Measurements from ENCODE around the gene BRSK2.

- no peak for TF ChIP-seq FOXA1 (IDR thresholded peaks at IDR 0.05)
- TF ChIP-seq FOXK2 (IDR thresholded peaks at IDR 0.05): no peak
- no peak for TF ChIP-seq ARNT (IDR thresholded peaks at IDR 0.05)
- no peak for TF ChIP-seq ZNF384 (IDR thresholded peaks at IDR 0.05)
- TF ChIP-seq, protein P1, sequence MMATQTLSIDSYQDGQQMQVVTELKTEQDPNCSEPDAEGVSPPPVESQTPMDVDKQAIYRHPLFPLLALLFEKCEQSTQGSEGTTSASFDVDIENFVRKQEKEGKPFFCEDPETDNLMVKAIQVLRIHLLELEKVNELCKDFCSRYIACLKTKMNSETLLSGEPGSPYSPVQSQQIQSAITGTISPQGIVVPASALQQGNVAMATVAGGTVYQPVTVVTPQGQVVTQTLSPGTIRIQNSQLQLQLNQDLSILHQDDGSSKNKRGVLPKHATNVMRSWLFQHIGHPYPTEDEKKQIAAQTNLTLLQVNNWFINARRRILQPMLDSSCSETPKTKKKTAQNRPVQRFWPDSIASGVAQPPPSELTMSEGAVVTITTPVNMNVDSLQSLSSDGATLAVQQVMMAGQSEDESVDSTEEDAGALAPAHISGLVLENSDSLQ (IDR thresholded peaks at IDR 0.05): no peak
- no peak for TF ChIP-seq SP1 (IDR thresholded peaks at IDR 0.05)
- no peak for TF ChIP-seq FOXM1 (IDR thresholded peaks at IDR 0.05; ENCODE audit: borderline replicate concordance)
- TF ChIP-seq BHLHE40 (IDR thresholded peaks at IDR 0.05; ENCODE audit: borderline replicate concordance): no peak
Measured at GRCh38 chr11:1382429-1382828, 7.3 kb upstream of the BRSK2 start.
